ENCODE results near the gene RERE.

The RERE gene

GRCh38 chr1:8663915-8664329 is 153.5 kb downstream of the RERE start:
- DNase-seq = peak; percentile 56 to 73 (median 64)

- DNase-seq = no peak
Observed at GRCh38 chr1:8663090-8663802, 154.2 kb downstream of the RERE start.

GRCh38 chr1:8662380-8663072 is 154.9 kb downstream of the RERE start:
- DNase-seq = no peak

- peak; percentile 42 to 77 (median 62) for DNase-seq
Observed at GRCh38 chr1:8661185-8662110, 156.0 kb downstream of the RERE start.

DNA sequence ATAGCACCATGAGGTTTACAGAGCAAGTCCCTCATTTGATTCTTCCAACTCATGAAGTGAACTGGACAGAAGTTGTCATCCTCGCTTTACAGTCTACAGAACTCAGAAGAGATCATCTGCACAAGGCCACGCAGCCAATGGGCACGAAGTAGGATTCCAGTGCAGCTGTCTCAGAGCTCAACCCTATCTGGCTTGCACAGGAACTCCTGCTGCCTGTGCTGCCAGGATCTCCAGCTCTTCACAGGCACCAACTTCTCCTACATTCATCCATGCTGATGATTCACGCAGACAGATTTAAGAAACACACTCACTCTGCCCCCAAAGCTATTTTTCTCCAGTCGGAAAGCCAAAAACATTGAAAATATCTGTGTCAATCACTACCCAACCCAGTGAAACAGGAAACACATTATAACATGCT is 157.0 kb downstream of the RERE start:
- DNase-seq = peak; percentile 47 to 66 (median 52)

- DNase-seq = no peak
Observed at GRCh38 chr1:8659593-8659992, 157.8 kb downstream of the RERE start.

- no peak for DNase-seq
Observed at GRCh38 chr1:8653878-8654277, 163.6 kb downstream of the RERE start.

DNA sequence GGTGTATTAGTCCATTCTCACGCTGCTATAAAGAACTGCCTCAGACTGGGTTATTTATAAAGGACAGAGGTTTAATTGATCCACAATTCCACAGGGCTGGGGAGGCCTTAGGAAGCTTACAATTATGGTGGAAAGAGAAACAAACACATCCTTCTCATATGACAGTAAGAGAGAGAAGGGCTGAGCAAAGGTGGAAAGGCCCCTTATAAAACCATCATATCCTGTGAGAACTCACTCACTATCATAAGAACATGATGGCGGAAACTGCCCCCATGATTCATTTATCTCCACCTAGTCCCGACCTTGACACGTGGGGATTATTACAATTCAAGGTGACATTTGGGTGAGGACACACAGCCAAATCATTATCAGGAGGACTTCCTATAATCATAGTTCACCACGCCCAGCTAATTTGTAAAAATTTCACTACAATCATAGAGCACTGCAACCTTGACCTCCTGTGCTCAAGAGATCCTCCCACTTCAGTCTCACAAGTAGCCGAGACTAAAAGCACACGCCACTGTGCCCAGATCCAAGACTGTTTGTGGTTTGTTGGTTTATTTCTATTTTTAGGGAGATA is 164.9 kb downstream of the RERE start:
- DNase-seq = no peak

DNA sequence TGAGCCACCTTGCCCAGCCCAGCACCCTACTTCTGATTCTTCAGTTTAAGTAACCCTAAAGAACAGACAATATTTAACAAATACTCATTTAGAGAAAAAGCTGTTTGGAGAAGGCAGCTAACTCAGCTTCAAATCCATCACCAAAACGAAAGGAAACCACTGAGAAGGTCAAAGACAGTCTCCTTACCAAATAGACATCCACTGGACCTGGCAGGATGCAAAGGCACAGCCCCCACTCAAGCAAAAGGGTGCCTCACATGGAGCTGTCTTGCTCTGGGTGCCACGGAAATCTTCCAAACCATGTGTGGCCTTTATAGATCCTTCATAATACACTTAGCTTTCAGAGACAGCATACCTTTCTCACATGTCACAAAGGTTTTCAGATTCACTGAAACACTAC is 165.5 kb downstream of the RERE start:
- no peak for DNase-seq

DNA sequence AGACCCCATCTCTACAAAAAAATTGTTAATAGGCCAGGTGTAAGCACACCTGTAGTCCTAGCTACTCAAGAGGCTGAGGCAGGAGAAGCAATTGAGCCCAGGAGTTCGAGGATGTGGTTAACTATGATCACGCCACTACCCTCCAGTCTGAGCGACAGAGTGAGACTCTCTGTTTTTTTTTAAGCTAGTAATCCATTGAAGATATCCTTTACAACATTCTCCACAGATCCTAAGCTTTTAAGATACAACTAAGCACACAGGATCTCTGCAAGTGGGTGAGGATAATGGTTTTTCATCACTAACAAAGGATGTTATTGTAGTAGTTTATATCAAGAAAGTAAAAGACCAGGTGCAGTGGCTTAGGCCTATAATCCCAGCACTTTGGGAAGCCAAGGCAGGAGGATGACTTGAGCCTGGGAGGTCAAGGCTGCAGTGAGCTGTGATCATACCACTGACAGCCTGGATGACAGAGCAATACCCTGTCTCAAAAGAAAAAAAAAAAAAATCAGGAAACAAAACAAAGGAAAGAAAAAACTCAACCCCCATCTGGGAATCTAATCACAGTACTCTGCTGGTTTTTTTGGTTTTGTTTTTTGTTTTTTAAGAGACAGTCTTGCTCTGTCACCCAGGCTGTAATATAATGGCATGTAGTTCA is 166.1 kb downstream of the RERE start:
- no peak for DNase-seq

DNA sequence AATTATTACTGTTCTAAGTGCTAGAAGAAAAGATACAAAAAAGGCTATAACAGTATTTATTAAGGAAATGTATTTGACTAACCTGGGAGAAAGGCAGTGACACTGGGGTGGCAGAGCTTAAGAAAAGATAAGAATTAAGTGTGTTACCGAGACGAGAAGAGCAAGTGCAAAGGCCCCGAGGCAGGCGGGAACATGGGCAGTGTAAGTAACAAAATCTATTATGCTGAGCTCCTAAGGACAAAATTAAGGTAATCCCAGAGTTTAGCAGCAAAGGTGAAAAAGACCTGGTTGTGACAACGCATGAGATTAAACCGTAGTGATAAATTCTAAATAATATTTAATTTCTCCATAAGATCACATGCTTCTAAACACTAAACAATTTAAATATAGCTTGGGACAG is 167.6 kb downstream of the RERE start:
- no peak for DNase-seq

- no peak for DNase-seq
Observed at GRCh38 chr1:8649027-8649426, 168.4 kb downstream of the RERE start.

GRCh38 chr1:8646996-8647395 is 170.4 kb downstream of the RERE start:
- no peak for DNase-seq

GRCh38 chr1:8646189-8646588 is 171.3 kb downstream of the RERE start:
- DNase-seq = no peak

DNA sequence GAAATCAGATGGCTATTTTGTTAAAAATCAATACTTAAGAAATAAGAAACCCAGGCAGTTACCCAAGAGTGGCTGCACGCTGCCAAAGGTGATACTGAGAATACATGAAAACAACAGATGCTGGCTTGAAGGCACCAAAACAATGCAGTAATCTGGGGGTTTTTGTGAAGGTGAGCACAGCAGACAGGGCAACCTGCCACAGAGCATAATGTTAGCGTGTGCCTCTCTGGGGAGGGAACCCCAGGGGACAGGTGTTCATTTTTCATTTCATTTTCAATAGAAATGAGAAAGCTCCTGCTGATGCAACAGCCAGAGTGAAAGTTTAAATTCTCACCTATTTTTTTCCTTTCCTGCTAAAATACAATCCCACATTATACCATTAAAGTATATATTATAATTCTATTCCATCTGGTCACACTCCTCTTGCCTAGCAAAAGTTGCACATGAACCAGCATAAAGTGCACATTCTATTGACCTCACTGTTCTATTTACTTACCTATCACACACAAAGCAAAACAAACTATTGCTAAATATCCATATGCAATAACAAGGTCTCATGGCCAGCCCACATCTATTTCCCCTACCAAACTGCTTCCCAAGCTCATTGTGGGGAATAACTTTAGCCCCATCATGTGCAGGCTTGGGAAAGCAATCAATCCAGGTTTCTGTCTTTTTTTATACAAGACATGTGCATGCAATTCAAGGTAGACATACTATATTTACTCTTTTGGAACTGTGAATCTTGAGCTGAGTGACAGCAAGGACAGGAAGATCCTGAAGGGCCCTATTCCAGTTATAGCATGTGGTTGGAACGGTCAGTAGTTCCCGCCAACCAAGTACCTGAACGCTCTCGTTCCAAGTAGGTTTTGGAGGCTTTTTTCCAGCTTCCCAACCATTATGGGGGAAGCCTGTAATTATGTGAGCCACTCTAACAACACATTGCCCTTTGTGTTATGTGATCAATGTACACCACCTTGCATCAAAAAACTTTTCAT is 173.6 kb downstream of the RERE start:
- peak in 2 of 4 experiments; percentile 20 to 24 for DNase-seq

DNA sequence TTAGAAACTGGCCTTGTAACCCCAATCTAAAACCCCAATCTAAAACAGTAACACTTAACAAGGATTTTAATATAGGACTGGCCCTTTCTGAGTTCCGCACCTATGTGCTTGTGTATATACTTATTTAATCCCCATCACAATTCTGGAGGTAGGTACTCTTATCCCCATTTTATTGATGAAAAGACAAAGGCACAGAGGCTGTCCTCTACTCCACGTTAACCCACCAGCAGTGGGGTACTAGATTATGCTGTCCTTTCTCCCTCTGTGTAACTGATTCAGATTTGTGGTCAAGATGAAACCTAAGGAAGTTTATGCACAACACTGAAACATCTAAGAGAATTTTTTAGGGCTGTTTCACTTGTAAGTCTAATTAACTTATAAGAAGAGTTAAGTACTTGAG is 175.3 kb downstream of the RERE start:
- DNase-seq = no peak

DNA sequence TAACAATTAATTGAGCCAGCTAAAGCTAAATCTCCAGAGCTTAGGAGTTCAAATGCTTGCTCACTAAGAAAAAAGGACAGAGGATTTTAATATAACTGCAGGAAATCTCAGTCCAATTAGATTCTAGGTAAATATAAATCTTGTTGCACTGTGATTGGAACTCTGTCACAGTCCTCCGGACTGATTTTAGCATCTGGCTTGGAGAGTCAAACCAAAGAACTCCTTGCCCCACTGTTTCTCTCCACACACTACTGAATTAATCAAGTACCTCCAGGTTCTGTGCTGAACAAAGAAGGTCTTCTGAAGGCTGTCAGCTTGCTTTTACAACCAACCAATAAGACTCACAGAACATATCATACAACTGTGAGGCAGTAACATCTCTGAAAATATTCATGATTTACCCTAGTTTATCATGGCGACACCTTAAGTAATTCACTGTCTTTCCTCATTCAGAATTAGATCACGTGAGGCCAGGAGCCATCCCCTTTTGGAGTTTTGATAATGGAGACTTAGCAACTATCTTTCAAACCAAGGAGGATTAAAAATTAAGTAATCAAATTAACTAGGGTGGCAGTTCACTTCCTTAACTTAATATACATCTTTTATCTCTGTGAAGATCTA is 176.0 kb downstream of the RERE start:
- DNase-seq = no peak

DNA sequence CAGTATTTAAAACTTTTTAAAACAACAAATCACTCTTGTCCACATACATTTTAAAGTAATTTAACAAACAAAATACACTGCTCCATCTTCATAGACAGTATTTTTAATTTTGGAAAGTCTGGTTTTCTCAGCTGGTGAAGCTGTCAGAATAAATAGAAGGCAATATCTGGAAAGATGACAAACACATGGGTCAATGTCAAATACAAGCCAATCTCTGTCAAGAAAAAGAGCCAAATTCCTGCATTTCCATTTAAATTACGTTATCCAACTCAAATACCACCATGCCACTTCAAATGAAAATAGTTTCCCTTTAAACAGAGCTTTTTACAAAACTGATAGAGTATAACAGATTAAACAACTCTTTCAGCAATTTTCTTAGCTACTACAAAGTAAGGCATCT is 176.5 kb downstream of the RERE start:
- no peak for DNase-seq

DNA sequence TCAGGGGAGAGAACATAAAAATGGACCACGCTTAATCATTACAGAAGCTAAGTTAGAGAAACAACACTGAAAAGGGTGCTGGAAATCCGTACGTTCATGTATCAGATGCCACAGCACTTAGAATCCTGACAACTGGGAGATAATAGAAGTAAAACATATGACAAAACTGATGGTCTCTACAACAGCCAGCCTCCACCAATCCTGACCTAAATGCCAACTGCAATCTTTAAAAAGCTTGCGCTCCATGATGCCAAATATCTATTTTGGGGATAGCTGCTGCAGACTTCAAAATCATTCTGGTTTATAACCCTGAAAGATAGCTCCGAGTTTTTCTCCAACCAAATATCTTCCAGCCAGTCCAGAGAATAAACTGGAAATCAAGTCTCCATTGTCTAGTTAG is 178.3 kb downstream of the RERE start:
- DNase-seq = no peak

- peak in 1 of 4 experiments; percentile 7 for DNase-seq
Observed at GRCh38 chr1:8633741-8634501, 183.5 kb downstream of the RERE start.
